PC-3 (cell line): ENCODE data around the gene ELF4. TPM values are rescaled to one million over a fixed set of nuclear protein-coding genes. Genes with fewer than 3 reads are reported as not detected.
"Not testable (repeated sequence)": the region's sequence is repeated elsewhere in the genome, so short reads cannot be mapped to it uniquely, and the experiment has no call there.

Experiments
- ATAC-seq: fragments of 200-7000 bp; cut with Tn5 transposase; 2 replicates; pipeline ENCODE4 v1.9.1; 2020; ENCODE audit warnings: mild to moderate bottlenecking, moderate library complexity
- BruUV-seq: library from RNA; stranded (reverse); fragments of 400-500 nt; replicated peaks from 2 replicates; lab custom pipeline; 2021; lab: Mats Ljungman, UMichigan
- CTCF ChIA-PET: fragments of 300-600 bp; sonication (Branson Sonifier 250); formaldehyde crosslinking; loops from one replicate; lab custom pipeline; 2022; ENCODE audit warnings: antibody characterized with exemption; lab: Charles Lee
- POLR2A ChIA-PET: fragments of 300-600 bp; sonication (Branson Sonifier 250); formaldehyde crosslinking; loops from one replicate; lab custom pipeline; 2022; ENCODE audit warnings: antibody characterized with exemption; ENCODE audit not compliant: unreplicated experiment; lab: Charles Lee
- DNase-seq: peaks from one replicate; pipeline ENCODE4 v3.0.0-alpha.2; 2015
- H2AFZ ChIP-seq: fragments of 300-600 bp; sonication (generic); 2 replicates; pipeline ENCODE4 v1.6.0; 2016; ENCODE audit warnings: antibody characterized with exemption, low read length
- H3F3A ChIP-seq: fragments of 300-600 bp; sonication (generic); one replicate; pipeline ENCODE4 v1.6.0; 2017; ENCODE audit warnings: antibody characterized with exemption, low read length, control low read depth, mild to moderate bottlenecking; ENCODE audit not compliant: unreplicated experiment
- H3K27ac ChIP-seq: fragments of 300-600 bp; sonication (generic); 2 replicates; pipeline ENCODE4 v1.5.1; 2016; ENCODE audit warnings: mild to moderate bottlenecking, low read length
- H3K27me3 ChIP-seq: fragments of 300-600 bp; sonication (generic); 2 replicates; pipeline ENCODE4 v1.6.1; 2016; ENCODE audit warnings: low read length, mixed read lengths
- H3K36me3 ChIP-seq: fragments of 300-600 bp; sonication (generic); 2 replicates; pipeline ENCODE4 v1.6.1; 2016; ENCODE audit warnings: low read depth, mixed run types, low read length, mixed read lengths
- H3K4me1 ChIP-seq: fragments of 300-600 bp; sonication (generic); 2 replicates; pipeline ENCODE4 v1.5.1; 2016; ENCODE audit warnings: low read length; ENCODE audit not compliant: insufficient read depth
- H3K4me2 ChIP-seq: fragments of 300-600 bp; sonication (generic); 2 replicates; pipeline ENCODE4 v1.6.0; 2016; ENCODE audit warnings: low read length
- H3K4me3 ChIP-seq: fragments of 300-600 bp; sonication (generic); 2 replicates; pipeline ENCODE4 v1.5.1; 2016; ENCODE audit warnings: mild to moderate bottlenecking, low read length, mixed read lengths
- H3K79me2 ChIP-seq: fragments of 300-600 bp; sonication (generic); 2 replicates; pipeline ENCODE4 v1.6.1; 2017; ENCODE audit warnings: low read length, mixed read lengths
- H3K9ac ChIP-seq: fragments of 300-600 bp; sonication (generic); 2 replicates; pipeline ENCODE4 v1.6.0; 2016; ENCODE audit warnings: mild to moderate bottlenecking, low read length
- H3K9me2 ChIP-seq: fragments of 300-600 bp; sonication (generic); replicated peaks from 2 replicates; pipeline ENCODE4 v1.6.1; 2016; ENCODE audit warnings: mixed run types, low read length, mixed read lengths
- H3K9me3 ChIP-seq: fragments of 300-600 bp; sonication (generic); 2 replicates; pipeline ENCODE4 v1.6.1; 2016; ENCODE audit warnings: low read length, mixed read lengths
- H4K20me1 ChIP-seq: fragments of 300-600 bp; sonication (generic); 2 replicates; pipeline ENCODE4 v1.6.1; 2016; ENCODE audit warnings: low read length, mixed read lengths
- CTCF ChIP-seq: fragments of 300-600 bp; sonication (generic); conservative IDR thresholded peaks from 2 replicates; pipeline ENCODE4 v1.5.1; 2017; ENCODE audit warnings: antibody characterized with exemption, low read depth, mild to moderate bottlenecking, low read length
- EZH2 ChIP-seq: fragments of 300-600 bp; sonication (generic); IDR thresholded peaks from one replicate; pipeline ENCODE4 v1.6.1; 2017; ENCODE audit warnings: antibody characterized with exemption, mild to moderate bottlenecking, low read length; ENCODE audit not compliant: unreplicated experiment
- EZH2phosphoT487 ChIP-seq: fragments of 300-600 bp; sonication (generic); IDR thresholded peaks from 2 replicates; pipeline ENCODE4 v1.6.1; 2018; ENCODE audit warnings: mild to moderate bottlenecking, antibody characterized with exemption, low read length, borderline replicate concordance
- intact Hi-C: fragments of 100-400 bp; cut with micrococcal nuclease; formaldehyde crosslinking; loops from 2 replicates; pipeline ENCODE4 v1.9.0; 2023
- total RNA-seq: library from RNA; depleted of rRNA; stranded (reverse); fragments of >200 nt; gene quantifications from 2 replicates; pipeline ENCODE4 v1.2.3, GENCODE V29; 2014

ELF4 gene
- total RNA-seq, 1 experiment from 2014 or later = 23.4 TPM

GRCh38 chrX:130119312-130119898 lies 9.1 kb upstream of the ELF4 start:
- Histone ChIP-seq H3K9ac (no peak overlapping the region; the same call in 1 of the 2 replicates), H4K20me1 (no peaks in the 10 kb centered on the region), H3K9me2 (no peaks in the 10 kb centered on the region), H3K4me3 (no peak overlapping the region), H3K4me2 (peak overlapping the region; percentile 70; the same call in 1 of the 2 replicates), H3K27ac (peak overlapping the region; percentile 63; the same call in 1 of the 2 replicates), H3K79me2 (no peaks in the 10 kb centered on the region), H2AFZ (no peak overlapping the region), H3K36me3 (no peaks in the 10 kb centered on the region), H3K27me3 (no peaks in the 10 kb centered on the region), H3K9me3 (no peaks in the 10 kb centered on the region), H3F3A (no peaks in the 10 kb centered on the region), H3K4me1 (peaks cover 33% of the 10 kb centered on the region)
- intact Hi-C loops = loop anchor here (10.0 kb wide), 1 partner anchor 45 kb away; the partner anchor contains the start of gene AIFM1
- POLR2A ChIA-PET = no interaction called here
- CTCF ChIA-PET = no interaction called here
- ATAC-seq (no peak), DNase-seq (no peak)
- no TSS peak for BruUV-seq
- TF ChIP-seq EZH2phosphoT487 (no peak), CTCF (no peak), EZH2 (no peak)

- intact Hi-C loops = loop anchor here (10.0 kb wide), 1 partner anchor 46 kb away; the partner anchor contains the start of gene AIFM1
- Histone ChIP-seq H2AFZ (no peak overlapping the region), H3K9me2 (no peaks in the 10 kb centered on the region), H3K9ac (peak overlapping the region; percentile 18; the same call in 1 of the 2 replicates), H3K9me3 (no peaks in the 10 kb centered on the region), H3K27ac (peak overlapping the region; percentile 63), H4K20me1 (no peaks in the 10 kb centered on the region), H3K36me3 (no peaks in the 10 kb centered on the region), H3K4me3 (no peak overlapping the region), H3K27me3 (no peaks in the 10 kb centered on the region), H3K4me2 (peak overlapping the region; percentile 70), H3F3A (no peaks in the 10 kb centered on the region), H3K79me2 (no peaks in the 10 kb centered on the region), H3K4me1 (peaks cover 40% of the 10 kb centered on the region)
- peak; percentile 77 for DNase-seq
- CTCF ChIA-PET = no interaction called here
- no TSS peak for BruUV-seq
- POLR2A ChIA-PET = no interaction called here
- no peak for TF ChIP-seq EZH2phosphoT487
- TF ChIP-seq EZH2 = no peak
- ATAC-seq = peak; percentile 49
These were observed 8.4 kb upstream of the ELF4 start for GRCh38 chrX:130118441-130119311.

- CTCF ChIA-PET = no interaction called here
- Histone ChIP-seq H3F3A (no peaks in the 10 kb centered on the region), H3K9me3 (no peaks in the 10 kb centered on the region), H3K9me2 (no peaks in the 10 kb centered on the region), H3K9ac (no peak overlapping the region), H3K4me2 (no peak overlapping the region), H3K27me3 (no peaks in the 10 kb centered on the region), H3K4me1 (peaks cover 43% of the 10 kb centered on the region), H2AFZ (no peak overlapping the region), H3K79me2 (no peaks in the 10 kb centered on the region), H3K27ac (no peak overlapping the region), H3K36me3 (no peaks in the 10 kb centered on the region), H4K20me1 (no peaks in the 10 kb centered on the region), H3K4me3 (no peak overlapping the region)
- no peak for ATAC-seq
- TF ChIP-seq CTCF = no peak
- TF ChIP-seq EZH2phosphoT487 = no peak
- no peak for TF ChIP-seq EZH2
- DNase-seq = no peak
- BruUV-seq = no TSS peak
- POLR2A ChIA-PET = no interaction called here
- intact Hi-C loops = loop anchor here (10.0 kb wide), 1 partner anchor 48 kb away; the partner anchor contains the start of gene AIFM1
These were observed 6.9 kb upstream of the ELF4 start for GRCh38 chrX:130117166-130117565.

GRCh38 chrX:130115119-130115885 lies 5.0 kb upstream of the ELF4 start:
- H4K20me1 ChIP-seq, H3K9me3 ChIP-seq, H3K9me2 ChIP-seq, ATAC-seq, H3K4me3 ChIP-seq, H2AFZ ChIP-seq, CTCF ChIA-PET, H3K79me2 ChIP-seq, BruUV-seq, DNase-seq, H3K27me3 ChIP-seq, H3K36me3 ChIP-seq, POLR2A ChIA-PET, H3F3A ChIP-seq: not testable (repeated sequence)
- intact Hi-C loops = loop anchor here (10.0 kb wide), 1 partner anchor 49 kb away; the partner anchor contains the start of gene AIFM1
- peak overlapping the region; percentile 99 for H3K27ac ChIP-seq
- peaks cover 42% of the 10 kb centered on the region for H3K4me1 ChIP-seq
- peak overlapping the region; percentile 79; the same call in 1 of the 2 replicates for H3K9ac ChIP-seq
- H3K4me2 ChIP-seq = peak overlapping the region; percentile 83; the same call in 1 of the 2 replicates
